T-helper 1 cell (primary cell): Measurements from ENCODE around the gene CAB39L.

Experiments
- DNase-seq, 5 donors: peaks; one replicate each; pipeline ENCODE4 v3.0.0-alpha.2; 2012 to 2020

CAB39L gene

GRCh38 chr13:49271264-49271663, 172.6 kb downstream of the CAB39L start:
- DNase-seq = no peak

DNA sequence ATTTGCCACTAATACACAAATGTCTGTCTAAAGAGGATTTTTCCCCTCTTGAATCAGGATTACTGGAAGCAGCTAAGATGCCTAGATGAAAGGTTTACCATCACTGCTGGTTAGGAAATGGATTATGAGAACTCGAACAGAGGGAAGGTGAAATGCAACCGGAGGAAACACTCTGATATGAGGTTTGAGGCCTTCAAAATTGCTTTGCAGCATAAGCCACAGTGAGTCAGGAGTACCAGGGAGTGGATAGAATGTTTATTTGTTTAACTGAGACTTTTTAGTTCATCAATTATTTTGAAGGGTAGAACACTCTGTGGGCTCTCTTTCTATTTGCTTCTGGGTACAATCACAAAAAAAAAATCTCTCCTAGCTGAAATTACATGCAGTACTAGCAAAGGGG, 178.0 kb downstream of the CAB39L start:
- no peak for DNase-seq

DNA sequence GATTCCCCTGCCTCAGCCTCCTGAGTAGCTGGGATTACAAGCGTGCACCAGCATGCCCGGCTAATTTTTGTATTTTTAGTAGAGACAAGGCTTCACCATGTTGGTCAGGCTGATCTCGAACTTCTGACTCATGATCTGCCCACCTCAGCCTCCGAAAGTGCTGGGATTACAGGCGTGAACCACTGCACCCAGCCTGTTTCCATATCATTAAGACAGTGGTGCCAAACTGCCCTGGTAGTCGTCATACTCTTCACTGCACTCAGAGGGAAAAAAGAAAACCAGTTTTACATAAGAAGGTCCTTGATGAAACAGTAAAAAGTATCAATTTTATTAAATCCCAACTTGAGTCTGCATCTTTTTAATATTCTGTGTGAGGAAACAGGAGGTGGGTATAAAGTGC, 181.2 kb downstream of the CAB39L start:
- DNase-seq = no peak

- DNase-seq = no peak
Observed at GRCh38 chr13:49259586-49259985, 184.3 kb downstream of the CAB39L start.
